HG03575 (cell line): ENCODE data around the gene MGMT.

Source experiments
- ATAC-seq: cut with Tn5 transposase; IDR thresholded peaks from one replicate; pipeline ENCODE4 v1.9.1; 2021; ENCODE audit not compliant: unreplicated experiment, insufficient number of reproducible peaks, low FRiP score; ENCODE audit errors: extremely low read depth

The MGMT gene

DNA sequence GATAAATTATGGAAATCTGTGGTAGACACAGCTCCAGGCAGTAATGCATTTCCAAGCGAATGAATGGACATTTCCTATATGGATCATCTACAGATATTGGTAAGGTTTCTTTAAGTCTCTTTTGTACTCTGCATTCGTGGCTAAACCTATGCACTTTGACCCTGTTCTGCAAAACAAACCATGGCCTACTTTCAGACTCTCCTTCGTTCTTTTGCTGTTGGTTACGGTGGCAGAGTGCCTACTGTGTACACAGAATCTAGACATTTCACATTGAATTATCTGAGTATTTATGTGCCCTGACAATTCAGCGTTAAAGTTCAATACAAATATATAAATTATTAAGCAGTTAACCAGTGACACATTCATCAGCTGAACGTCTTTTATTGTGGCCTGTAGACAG lies 93.3 kb downstream of the MGMT start:
- ATAC-seq = no peak

DNA sequence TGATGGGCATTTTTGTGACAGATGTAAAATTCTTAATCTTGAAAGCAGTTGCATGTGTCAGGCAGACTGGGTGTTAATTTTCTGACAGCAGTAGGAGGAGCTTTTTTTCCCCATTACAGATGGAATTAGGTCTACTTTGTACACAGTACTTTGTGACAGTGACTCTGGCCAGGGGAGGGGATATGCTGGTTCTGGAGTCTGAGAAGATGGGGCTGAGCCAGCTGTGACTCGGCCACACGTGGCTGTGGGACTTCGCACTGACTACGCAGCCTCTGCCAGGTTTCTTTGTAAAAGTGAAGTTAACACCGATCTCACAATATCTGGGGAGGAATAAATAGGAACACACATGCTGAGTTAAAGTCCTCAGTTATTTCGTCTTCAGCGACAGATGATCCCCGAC lies 95.4 kb downstream of the MGMT start:
- no peak for ATAC-seq

DNA sequence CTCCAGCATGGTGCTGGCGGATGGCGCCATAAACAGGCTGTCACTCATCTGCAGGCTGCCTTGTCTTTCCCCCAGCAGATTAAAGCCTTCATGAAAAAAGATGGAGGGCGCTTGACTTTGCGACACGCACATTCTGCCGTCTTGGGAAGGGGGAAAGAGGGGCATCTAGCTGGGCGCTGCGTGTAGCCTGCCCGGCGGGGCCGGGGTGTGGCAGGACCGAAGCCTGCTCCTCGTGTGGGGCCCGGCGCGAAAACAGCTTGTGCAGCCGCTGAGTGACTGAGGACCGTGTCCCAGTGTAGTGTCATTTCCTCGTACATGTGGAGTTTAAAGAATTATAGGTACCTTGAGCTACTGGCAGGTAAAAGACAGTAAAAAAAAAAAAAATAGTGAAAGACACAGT lies 97.9 kb downstream of the MGMT start:
- ATAC-seq = no peak

DNA sequence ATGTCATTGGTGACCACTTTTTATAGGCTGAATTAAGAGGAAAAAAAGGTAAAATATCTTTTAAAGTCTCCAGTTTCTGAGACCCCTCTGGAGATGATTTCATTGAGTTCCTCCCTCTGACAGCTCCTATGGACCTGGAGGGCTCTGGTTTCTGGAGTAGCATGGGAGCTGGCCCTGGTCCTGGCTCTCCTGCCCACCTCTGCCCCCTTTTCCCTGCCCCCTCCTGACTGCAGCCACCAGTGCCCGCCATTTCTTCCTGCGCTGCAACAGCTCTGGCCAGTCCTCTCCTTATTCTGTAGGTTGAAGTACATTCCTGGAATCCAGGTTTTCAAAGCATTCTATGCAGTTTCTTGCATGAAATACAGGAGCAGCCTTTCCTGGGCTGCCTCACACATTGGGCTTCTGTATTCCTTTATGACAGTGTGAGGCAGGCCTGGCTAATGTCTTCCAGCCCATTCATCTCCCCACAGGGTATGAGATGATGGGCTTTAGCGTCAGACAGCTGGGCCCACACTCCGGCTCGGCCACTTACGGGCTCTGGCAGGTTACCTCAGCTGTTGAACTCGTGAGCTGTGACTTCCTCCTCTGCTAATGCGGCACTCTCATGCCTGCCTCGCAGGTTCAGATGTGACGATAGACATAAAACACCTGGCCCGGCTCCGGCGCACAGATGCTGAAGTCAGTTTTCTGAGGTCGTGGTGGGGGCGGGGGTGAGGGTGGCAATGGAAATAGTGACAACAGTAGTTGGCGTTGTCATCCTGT lies 101.7 kb downstream of the MGMT start:
- ATAC-seq = no peak

DNA sequence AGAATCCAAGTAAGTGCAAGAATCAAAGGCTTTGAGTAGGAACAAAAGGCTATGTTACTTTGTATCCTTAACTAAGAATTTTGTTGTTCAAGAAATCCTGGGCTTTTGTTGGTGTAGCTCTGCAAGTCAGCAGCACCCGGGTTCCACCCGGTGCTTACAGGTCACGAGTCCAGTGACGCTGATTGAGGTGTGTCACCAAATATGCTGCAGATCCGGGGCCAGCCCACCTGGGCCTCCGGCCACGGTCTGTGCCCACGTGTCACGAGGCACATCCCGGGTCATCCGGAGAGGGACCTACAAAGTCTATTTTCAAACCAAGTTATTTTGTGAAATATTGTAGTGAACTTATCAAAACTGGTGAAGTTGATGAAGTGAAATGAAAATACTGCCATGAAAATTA lies 103.1 kb downstream of the MGMT start:
- no peak for ATAC-seq

DNA sequence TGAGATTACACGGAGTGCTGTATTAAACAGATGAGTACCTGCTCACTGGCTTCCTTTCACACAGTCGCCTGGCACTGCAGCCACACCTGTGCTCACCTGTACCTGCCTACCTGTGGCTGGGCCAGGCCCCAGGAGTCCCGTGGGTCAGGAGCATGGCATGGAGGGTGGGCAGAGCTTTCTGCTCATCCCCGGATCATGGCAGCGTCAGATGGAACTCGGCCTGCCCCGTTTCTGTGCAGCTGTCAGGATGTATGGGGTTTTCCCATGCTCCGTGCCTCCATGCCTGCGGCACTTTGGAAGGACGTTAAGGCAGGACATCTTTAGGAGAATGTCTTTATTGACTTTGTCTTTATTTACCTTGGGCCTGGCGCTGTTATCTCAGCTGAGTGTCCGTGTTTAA lies 112.2 kb downstream of the MGMT start:
- no peak for ATAC-seq

DNA sequence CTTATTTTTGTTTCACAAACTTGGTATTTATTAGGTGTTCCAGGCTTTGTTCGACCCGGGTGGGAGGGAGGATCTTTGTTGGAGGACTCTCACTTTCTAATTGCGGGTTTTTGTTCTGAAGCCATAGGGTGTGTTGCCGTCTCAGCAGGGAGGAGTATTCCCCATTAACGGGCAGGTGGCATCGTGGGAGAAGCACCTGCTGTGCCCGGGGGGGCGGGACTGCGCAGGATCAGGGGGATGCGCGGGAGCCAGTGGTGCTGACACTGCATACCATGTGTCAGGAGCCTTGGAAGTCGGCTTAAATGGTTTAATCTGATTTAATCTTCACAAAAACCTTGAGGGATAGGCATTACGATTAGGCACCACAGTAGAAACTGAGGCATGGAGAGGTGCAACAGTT lies 113.0 kb downstream of the MGMT start:
- ATAC-seq = no peak

DNA sequence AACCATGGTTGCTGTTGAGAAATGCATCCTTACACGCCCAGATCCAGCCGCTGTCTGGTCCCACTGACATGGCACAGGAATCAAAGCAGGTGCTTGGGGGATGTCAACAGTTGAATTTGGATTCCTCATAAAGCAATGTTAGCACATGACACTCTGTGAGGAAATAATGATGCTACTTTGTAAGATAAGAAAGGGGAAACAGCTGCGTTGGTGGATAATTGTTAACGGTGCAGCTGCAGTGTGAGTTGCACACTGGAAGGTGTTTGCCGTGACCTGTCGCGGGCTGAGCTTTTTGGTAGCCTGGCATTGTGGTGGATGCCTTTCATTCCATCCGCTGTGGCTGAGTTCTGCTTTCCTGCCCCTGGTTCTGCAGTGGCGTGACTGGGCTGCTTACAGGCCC lies 113.9 kb downstream of the MGMT start:
- ATAC-seq = no peak

DNA sequence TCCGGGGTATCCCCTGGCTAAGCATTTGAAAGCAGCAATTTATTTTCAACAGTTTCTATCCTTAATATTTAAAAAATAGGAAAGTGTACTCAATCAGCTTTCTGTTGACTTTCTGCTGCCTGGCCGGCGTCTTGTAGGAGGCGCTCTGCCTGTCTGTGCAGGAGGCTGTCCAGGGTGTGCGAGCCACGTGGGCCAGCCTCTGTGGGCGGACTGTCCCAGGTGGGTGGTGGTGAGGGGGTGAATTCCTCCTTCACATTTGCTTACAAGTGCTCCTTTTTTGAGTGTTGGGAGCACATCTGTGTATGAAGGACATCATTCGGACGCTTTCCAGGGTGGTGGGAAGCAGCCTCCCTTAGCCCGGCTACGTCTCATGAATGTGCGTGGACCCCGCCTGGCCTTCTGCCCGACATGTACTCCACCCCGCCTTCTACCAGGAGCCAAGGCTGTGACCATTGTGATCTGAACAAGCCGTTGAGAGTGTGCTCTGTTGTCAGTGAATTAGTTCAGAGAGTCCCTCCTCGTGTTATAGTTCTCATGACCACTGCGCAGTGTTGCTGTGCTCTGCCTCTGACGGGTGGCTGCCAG lies 114.9 kb downstream of the MGMT start:
- ATAC-seq = no peak

DNA sequence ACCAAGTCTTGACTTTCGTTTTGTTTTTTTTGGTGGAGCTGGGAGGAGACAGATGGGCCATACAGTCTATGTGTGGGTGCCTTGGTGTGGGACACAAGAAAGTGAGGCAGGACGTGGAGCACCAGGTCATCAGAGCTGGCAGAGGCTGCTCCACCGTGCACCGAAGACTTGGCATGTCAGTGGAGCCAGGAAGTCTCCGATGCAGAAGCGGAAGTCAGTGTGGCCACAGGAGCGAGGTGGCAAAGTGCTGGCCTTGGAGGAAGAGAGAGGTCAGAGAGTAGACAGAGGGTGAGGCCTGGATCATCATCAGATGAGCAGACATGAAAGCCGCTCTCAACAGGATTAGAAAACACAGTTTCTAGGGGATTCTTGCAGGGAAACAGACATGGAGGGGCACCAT lies 116.8 kb downstream of the MGMT start:
- ATAC-seq = no peak

DNA sequence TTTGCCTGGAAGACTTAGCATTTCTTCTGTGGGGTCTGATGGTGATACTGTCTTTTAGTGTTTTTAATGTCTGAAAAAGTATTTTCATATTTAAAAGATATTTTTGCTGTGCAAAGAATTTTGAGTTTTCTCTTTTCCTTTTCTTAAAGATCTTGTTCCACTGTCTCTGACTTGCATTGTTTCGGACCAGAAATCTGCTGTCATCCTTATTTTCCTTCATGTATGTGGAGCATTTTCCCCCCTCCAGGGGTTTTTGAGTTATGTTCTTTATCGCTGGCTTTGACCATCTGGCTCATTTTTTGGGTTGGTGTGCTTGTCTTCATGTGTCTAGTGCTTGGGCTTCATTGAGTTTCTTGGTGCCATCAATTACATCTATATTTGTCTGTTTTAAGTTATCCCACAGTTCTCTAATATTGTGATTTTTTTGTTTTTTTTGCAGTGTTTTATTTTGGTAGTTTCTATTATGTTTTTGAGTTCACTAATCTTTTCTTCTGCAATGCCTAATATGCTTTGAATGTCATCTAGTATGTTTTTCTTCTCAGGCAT lies 119.9 kb downstream of the MGMT start:
- no peak for ATAC-seq

DNA sequence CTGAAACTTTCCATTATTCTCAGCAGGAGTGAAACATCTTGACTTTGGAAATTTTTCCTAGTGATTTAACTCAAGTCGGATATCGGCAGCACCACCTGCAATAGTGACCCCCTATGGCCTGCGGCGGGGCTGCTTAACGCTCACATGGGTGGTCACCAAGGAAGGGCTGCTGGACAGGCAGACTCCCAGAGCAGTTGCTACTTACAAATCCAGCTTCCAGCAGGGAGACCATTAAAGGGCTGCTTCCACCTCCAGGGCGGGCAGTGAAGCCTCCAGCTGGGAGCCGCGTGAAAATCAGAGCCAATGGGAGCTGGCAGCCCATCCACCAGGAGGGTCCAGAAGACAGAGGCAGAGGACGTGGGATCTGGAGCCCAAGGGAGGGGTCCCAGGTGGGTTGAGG lies 122.5 kb downstream of the MGMT start:
- ATAC-seq = no peak

DNA sequence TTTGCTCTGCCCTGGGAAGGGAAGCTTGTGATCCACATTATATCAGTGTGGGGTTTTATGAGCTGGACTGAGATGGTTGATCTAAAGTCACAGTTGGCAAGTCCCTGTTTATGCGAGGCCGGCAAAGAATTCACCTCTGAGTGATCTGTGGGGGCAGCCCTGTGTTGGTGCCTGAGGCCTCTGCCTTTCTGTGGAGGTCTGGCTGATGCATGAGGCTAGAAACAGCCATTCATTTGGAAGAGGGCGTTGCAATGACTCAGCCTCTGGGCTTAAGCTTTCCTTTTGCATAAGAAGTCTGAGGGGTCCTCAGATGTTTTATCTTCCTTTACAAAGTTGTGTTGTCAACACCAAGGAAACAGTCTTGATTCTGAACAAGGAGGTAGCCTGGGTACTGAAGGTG lies 126.9 kb downstream of the MGMT start:
- ATAC-seq = no peak

DNA sequence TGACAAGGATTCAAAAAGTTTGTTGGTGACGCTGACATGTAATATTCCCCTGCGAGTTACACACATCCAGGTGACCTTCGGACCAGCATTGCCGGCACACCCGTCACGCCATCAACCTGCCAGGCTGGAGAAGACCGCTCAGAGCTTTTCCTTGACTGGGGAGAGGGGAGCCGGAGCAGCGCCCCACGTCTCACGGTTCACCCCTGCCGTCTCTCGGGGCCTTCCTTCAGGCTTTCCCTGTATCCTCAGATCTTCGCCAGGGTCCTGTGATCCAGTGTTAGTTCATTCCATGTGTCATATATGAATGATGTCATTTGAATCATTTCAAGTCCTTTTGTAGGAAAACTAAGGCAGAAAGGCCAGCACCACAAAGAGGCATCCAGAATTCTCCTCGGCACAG lies 127.8 kb downstream of the MGMT start:
- ATAC-seq = no peak

DNA sequence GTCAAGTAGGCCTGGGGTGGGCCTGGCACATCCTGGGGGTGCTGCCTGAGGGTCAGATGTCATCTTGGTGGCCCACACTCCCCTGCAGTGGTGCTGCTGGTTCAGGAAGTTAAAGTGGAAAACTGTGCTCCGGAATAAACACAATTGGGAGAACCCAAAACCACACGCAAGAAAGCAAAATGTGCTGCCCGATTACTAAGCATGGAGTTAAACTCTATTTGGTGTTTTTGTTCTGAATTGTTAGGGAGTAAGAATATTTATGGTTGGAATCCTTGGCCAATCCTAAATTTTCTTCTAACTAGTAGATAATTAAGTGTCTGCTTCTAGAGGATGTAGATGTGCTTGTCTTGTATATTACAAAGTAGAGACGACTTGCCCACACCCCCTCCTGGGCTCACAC lies 131.4 kb downstream of the MGMT start:
- no peak for ATAC-seq

DNA sequence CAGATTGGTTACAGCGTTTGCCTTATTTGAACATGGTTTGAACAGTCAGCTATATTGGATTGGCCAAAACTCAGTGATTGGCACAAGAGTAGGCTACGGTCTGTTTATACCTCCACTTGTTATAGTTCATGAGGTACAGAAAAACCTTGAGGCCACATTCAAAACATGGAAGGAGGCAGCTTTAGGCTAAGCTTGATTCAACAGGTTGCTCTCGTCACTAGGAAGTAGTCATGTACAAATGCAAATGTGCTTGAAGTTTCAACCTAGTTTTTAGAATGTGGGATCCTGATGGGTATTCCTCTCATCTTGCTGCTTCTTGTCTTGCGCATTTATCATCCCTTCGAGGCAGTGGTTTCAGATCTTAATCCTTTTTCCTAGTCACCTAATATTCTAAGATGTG lies 132.1 kb downstream of the MGMT start:
- ATAC-seq = no peak

DNA sequence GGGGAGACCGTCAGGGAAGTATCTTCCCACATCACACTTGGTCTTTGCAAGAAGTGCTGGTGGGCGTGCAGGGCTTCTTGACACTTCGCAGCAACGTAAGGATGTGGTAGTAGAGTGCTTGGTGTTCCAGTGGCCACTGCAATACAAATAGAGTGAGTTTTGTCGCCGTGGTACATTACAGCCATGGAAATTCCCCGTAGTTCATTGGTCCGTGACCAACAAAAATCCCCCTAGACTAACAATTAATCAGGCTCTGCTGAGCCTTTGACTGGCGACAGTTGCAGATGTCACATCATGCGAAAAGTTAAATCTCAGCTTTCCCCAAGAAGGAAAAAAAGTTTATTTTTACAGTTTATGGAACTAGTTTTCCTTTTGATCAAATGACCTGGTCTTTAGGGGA lies 134.7 kb downstream of the MGMT start:
- no peak for ATAC-seq

DNA sequence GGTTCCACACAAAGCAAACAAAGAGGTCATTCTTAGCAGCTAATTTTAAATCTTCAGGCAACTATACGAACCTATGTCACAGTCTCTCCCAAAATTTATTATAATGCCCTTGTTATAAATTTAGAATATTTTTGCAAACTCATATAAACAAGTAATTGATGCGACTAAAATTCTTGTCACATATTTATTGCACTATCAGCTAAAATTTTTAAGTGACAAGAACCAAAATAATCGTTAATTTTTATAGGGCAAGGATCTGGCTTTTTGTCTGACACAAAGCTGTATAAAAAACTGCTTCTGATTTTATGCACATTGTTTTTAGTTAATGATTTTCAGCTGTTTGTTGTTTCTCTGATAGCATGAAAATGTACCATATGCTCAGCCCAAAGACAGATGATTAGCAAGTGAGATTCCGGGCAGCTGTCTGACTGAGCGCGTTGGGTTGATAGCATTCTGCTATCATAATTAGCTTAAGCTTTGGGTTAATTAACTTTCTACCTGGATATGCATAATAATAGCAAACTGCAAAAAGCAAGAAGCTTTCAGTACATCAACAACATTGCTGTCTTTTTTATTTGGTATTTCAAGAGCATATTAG lies 136.0 kb downstream of the MGMT start:
- no peak for ATAC-seq

DNA sequence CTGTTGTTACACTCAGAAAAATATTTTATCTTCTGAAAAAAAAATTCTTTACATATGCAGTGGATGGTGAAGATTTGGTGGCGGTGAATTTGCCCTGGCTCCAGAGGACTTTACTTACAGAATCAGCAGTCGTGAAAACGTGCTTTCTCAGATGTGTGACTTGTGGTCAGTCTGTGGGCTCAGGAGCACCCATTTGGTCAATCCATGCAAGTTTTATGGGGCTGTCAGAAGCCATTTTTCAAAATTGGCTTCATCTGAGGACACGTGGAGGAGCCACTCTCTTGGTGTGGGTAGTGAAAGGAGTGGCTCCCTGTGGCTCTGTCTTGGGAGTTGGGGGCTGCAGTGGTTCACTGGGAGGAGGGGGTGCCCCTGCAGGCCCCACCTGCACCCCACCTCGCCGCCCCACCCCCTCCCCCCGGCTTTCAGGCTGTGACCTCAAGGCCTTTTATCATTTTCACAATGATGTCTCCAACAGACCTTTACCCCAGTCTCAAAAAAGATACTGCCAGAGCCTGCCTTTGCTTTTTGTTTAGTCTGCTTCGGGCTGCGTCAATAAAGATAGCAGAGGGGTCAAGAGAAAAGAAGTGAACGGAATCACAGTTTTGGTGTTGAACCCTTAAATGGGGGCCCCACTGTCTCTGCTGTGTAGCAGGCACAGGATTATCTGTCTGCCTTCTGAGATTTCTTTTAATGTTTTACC lies 137.4 kb downstream of the MGMT start:
- ATAC-seq = no peak
